DND-41 (cell line): ENCODE data around the gene PARVA.

ENCODE experiments used
- CTCF ChIP-seq: IDR thresholded peaks from 2 replicates; pipeline ENCODE4 v1.5.1; 2012; ENCODE audit warnings: borderline replicate concordance, low read length, moderate library complexity, mild to moderate bottlenecking; ENCODE audit not compliant: poor library complexity, severe bottlenecking; ENCODE audit errors: extremely low read depth
- EZH2 ChIP-seq: IDR thresholded peaks from 3 replicates; pipeline ENCODE4 v1.6.1; 2012; ENCODE audit warnings: borderline replicate concordance, low read depth, mild to moderate bottlenecking, moderate library complexity, low read length, inconsistent platforms; ENCODE audit not compliant: severe bottlenecking

GRCh38 chr11:12430954-12431595, 53.7 kb downstream of the PARVA start:
- TF ChIP-seq CTCF (no peak), EZH2 (no peak)
